ENCODE measurements around the gene LIN37. TPM values are rescaled to one million over a fixed set of nuclear protein-coding genes. Genes with fewer than 3 reads are reported as not detected.

LIN37 gene
- total and polyA plus RNA-seq, 4 donors, result 4.4 to 16.2 (median 13.8) TPM

- no peaks in the 10 kb centered on the region for H3K27me3 ChIP-seq (ENCODE audit: control insufficient read depth in 3 of 3, insufficient read depth in 3 of 3, low read length in 2 of 3)
- DNase-seq (no peak), ATAC-seq (ENCODE audit: insufficient read depth, low FRiP score) (no peak)
- H3K9ac ChIP-seq (ENCODE audit: insufficient read depth in 1 of 2, low read length in 2 of 2), result no peak overlapping the region
- H3K36me3 ChIP-seq (ENCODE audit: control insufficient read depth in 4 of 4, insufficient read depth in 4 of 4, low read length in 4 of 4), result peaks cover 0 to 9% (median 3%) of the 10 kb centered on the region in 4 donors
- peaks cover 0 to 33% (median 8%) of the 10 kb centered on the region in 5 donors for H3K4me1 ChIP-seq (ENCODE audit: control insufficient read depth in 5 of 5, insufficient read depth in 5 of 5, low read length in 5 of 5)
- no peaks in the 10 kb centered on the region for H3K9me3 ChIP-seq (ENCODE audit: control insufficient read depth in 4 of 4, insufficient read depth in 3 of 4, low read length in 3 of 4)
- whole genome bisulfite sequencing, 2 donors, result 88 to 89% methylated on average over 19 of the region's 19 CpGs
- no peak overlapping the region for H3K4me3 ChIP-seq
- TF ChIP-seq, protein P1, sequence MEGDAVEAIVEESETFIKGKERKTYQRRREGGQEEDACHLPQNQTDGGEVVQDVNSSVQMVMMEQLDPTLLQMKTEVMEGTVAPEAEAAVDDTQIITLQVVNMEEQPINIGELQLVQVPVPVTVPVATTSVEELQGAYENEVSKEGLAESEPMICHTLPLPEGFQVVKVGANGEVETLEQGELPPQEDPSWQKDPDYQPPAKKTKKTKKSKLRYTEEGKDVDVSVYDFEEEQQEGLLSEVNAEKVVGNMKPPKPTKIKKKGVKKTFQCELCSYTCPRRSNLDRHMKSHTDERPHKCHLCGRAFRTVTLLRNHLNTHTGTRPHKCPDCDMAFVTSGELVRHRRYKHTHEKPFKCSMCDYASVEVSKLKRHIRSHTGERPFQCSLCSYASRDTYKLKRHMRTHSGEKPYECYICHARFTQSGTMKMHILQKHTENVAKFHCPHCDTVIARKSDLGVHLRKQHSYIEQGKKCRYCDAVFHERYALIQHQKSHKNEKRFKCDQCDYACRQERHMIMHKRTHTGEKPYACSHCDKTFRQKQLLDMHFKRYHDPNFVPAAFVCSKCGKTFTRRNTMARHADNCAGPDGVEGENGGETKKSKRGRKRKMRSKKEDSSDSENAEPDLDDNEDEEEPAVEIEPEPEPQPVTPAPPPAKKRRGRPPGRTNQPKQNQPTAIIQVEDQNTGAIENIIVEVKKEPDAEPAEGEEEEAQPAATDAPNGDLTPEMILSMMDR (IDR thresholded peaks at IDR 0.05; ENCODE audit: control extremely low read depth, extremely low read depth), result no peak
- peak overlapping the region in 1 of 2 donors; percentile 99 for H3K27ac ChIP-seq (ENCODE audit: low read depth in 1 of 2, low read length in 1 of 2)
These were observed 4.5 kb upstream of the LIN37 start for GRCh38 chr19:35743640-35744429.

DNA sequence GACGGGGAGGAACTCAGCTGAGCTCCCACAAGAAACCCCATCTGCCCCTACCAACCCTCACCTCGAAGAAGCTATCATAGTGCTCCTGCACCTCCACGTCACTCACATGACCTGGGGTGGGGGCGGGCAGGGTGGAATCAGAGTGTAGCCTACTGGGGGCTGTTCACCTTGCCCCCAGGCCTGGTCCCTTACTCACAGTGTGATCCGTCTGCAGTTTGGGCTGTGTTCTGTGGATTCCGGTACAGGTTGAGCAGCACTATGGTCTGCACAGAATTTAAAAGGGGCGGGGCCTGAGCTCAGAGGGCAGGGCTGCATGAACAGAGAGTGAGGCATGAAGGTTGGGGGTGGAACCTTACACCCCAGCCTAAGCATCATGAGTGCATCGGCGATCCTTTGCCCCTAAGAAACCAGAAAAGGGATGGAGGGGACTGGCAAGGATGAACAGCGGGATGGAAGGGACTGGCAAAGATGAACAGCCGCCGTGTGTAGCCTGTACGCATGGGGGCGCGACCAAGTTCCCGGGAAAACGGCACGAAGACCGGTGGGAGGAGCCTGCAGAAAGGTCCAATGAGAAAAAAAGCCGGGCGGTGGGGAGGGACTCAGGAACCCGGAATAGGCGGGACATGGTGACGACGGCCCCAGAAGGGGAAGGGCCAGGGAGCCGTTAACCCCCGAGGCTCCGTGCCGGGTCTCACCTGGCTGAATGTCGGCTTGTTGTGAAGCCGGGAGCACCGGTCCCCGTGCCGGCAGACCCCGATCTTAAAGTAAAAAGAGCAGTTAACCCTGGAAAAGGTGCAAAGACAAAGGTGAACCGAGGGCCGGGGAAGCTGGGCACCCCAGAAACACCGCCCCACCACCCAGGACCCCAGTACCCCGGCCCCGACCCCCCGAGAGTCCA lies 3.7 kb upstream of the LIN37 start:
- 8 to 10% methylated on average over 31 to 41 of the region's 41 CpGs for WGBS, 2 donors
- TF ChIP-seq, protein P1 (IDR thresholded peaks at IDR 0.05; ENCODE audit: control extremely low read depth, extremely low read depth), result peak; percentile 20
- Histone ChIP-seq H3K27me3 (ENCODE audit: control insufficient read depth in 3 of 3, insufficient read depth in 3 of 3, low read length in 2 of 3) (no peaks in the 10 kb centered on the region), H3K4me3 (peak overlapping the region; percentile 75), H3K4me1 (ENCODE audit: control insufficient read depth in 5 of 5, insufficient read depth in 5 of 5, low read length in 5 of 5) (peaks cover 0 to 38% (median 13%) of the 10 kb centered on the region in 5 donors), H3K27ac (ENCODE audit: low read depth in 1 of 2, low read length in 1 of 2) (peak overlapping the region; percentile 90 to 99), H3K9me3 (ENCODE audit: control insufficient read depth in 4 of 4, insufficient read depth in 3 of 4, low read length in 3 of 4) (no peaks in the 10 kb centered on the region), H3K9ac (ENCODE audit: insufficient read depth in 1 of 2, low read length in 2 of 2) (peak overlapping the region; percentile 66 to 89), H3K36me3 (ENCODE audit: control insufficient read depth in 4 of 4, insufficient read depth in 4 of 4, low read length in 4 of 4) (peaks cover 0 to 9% (median 2%) of the 10 kb centered on the region in 4 donors)
- DNase-seq, result peak; percentile 96 to 98 (median 97)
- peak; percentile 76 for ATAC-seq (ENCODE audit: insufficient read depth, low FRiP score)

- 0 to 1% methylated on average over 40 of the region's 40 CpGs for WGBS, 2 donors
- peaks cover 0 to 9% (median 2%) of the 10 kb centered on the region in 4 donors for H3K36me3 ChIP-seq (ENCODE audit: control insufficient read depth in 4 of 4, insufficient read depth in 4 of 4, low read length in 4 of 4)
- peak within 1 kb of the TSS; percentile 73 to 89 for H3K9ac ChIP-seq (ENCODE audit: insufficient read depth in 1 of 2, low read length in 2 of 2)
- H3K27me3 ChIP-seq (ENCODE audit: control insufficient read depth in 3 of 3, insufficient read depth in 3 of 3, low read length in 2 of 3), result no peaks in the 10 kb centered on the region
- peak within 1 kb of the TSS; percentile 90 to 99 for H3K27ac ChIP-seq (ENCODE audit: low read depth in 1 of 2, low read length in 1 of 2)
- H3K4me1 ChIP-seq (ENCODE audit: control insufficient read depth in 5 of 5, insufficient read depth in 5 of 5, low read length in 5 of 5), result peaks cover 0 to 34% (median 12%) of the 10 kb centered on the region in 5 donors
- H3K9me3 ChIP-seq (ENCODE audit: control insufficient read depth in 4 of 4, insufficient read depth in 3 of 4, low read length in 3 of 4), result no peaks in the 10 kb centered on the region
- H3K4me3 ChIP-seq, result peak within 1 kb of the TSS; percentile 75
- DNase-seq (peak; percentile 99 to 100 (median 100)), ATAC-seq (ENCODE audit: insufficient read depth, low FRiP score) (peak; percentile 80)
- TF ChIP-seq, protein P1 (IDR thresholded peaks at IDR 0.05; ENCODE audit: control extremely low read depth, extremely low read depth), result no peak
These were observed 2.9 kb upstream of the LIN37 start, which contains the start of the genes PSENEN and U2AF1L4 for GRCh38 chr19:35745328-35746086. TSS of gene PSENEN (plus strand) at chr19:35745651. CDS start at chr19:35745931, 280 bp downstream. TSS of gene U2AF1L4 (minus strand) at chr19:35745418. CDS start at chr19:35745391, 27 bp downstream.

Measured in lung (tissue), 12 donors.